ENCODE results near the gene NBDY.
"Not testable (repeated sequence)": the region's sequence is repeated elsewhere in the genome, so short reads cannot be mapped to it uniquely, and the experiment has no call there.

Gene NBDY, protein sequence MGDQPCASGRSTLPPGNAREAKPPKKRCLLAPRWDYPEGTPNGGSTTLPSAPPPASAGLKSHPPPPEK

GRCh38 chrX:56729152-56729850 lies at the start of gene NBDY:
Gene NBDY, plus strand, starts transcription at chrX:56729243. Its CDS starts 111 bp downstream, at chrX:56729354.
- DNase-seq (ENCODE audit: low read depth), result peak; percentile 51
- no peak for TF ChIP-seq CTCF (conservative IDR thresholded peaks at IDR 0.05; ENCODE audit: control insufficient read depth, insufficient read depth, low read depth, low read length)
- peak within 1 kb of the TSS; percentile 74 for H3K4me3 ChIP-seq (ENCODE audit: control insufficient read depth, low read depth, low read length)

- not testable (repeated sequence) for H3K4me3 ChIP-seq (ENCODE audit: control insufficient read depth, low read depth, low read length); DNase-seq (ENCODE audit: low read depth)
Measured at GRCh38 chrX:56704530-56704929, 24.5 kb upstream of the NBDY start.

- DNase-seq (ENCODE audit: low read depth), result peak; percentile 65
- TF ChIP-seq CTCF (conservative IDR thresholded peaks at IDR 0.05; ENCODE audit: control insufficient read depth, insufficient read depth, low read depth, low read length), result peak; percentile 68
- H3K4me3 ChIP-seq (ENCODE audit: control insufficient read depth, low read depth, low read length), result no peak overlapping the region
Measured at GRCh38 chrX:56726605-56727004, 2.4 kb upstream of the NBDY start.

DNA sequence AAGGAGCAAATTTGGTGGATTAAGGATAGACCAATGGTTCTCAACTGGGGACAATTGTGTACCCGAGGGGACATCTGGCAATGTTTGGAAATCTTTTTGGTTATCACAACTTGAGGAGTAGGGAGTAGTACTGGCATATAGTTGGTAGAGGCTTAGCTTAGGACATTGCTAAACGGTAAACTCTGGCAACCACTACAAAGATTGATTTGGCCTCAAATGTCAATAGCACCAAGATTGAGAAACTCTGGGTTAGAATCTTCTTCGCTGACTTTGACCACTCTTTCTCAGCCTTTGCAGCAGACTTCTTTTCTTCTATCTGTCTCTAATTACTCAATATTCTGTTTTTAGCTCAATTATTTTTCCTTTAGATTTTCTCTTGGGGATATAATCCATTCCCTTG lies 1.5 kb upstream of the NBDY start:
- H3K4me3 ChIP-seq (ENCODE audit: control insufficient read depth, low read depth, low read length), result no peak overlapping the region
- no peak for TF ChIP-seq CTCF (conservative IDR thresholded peaks at IDR 0.05; ENCODE audit: control insufficient read depth, insufficient read depth, low read depth, low read length)
- no peak for DNase-seq (ENCODE audit: low read depth)

- TF ChIP-seq CTCF (conservative IDR thresholded peaks at IDR 0.05; ENCODE audit: control insufficient read depth, insufficient read depth, low read depth, low read length), result no peak
- DNase-seq (ENCODE audit: low read depth), result peak; percentile 18
- peak overlapping the region; percentile 74 for H3K4me3 ChIP-seq (ENCODE audit: control insufficient read depth, low read depth, low read length)
Measured at GRCh38 chrX:56728321-56728720, 722 bp upstream of the NBDY start.

DNA sequence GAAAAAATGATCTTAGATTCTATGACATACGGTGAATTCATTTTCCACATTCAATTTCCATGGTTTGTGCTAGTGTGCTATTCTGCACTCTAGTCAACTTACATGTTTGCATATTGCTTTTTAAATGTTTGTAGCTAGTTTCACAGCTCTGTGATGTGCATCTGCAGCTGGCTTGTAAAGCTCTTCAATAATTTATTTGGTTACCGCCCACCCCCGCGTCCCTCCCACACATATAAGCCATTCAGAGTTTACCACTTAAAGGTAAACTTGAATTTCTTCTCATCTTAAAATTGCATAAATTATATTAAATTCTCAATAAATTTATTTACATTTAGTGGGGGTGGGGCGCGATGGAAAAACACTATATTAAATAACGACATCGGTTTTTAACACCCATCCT lies 291 bp upstream of the NBDY start:
- no peak for TF ChIP-seq CTCF (conservative IDR thresholded peaks at IDR 0.05; ENCODE audit: control insufficient read depth, insufficient read depth, low read depth, low read length)
- DNase-seq (ENCODE audit: low read depth), result peak; percentile 16
- H3K4me3 ChIP-seq (ENCODE audit: control insufficient read depth, low read depth, low read length), result peak overlapping the region; percentile 74

GRCh38 chrX:56733459-56734046 lies 4.5 kb downstream of the NBDY start:
- no peak overlapping the region for H3K4me3 ChIP-seq (ENCODE audit: control insufficient read depth, low read depth, low read length)
- peak; percentile 66 for TF ChIP-seq CTCF (conservative IDR thresholded peaks at IDR 0.05; ENCODE audit: control insufficient read depth, insufficient read depth, low read depth, low read length)
- peak; percentile 51 for DNase-seq (ENCODE audit: low read depth)

All from fibroblast of mammary gland (primary cell).